Memory B cell (primary cell): ENCODE results near the gene ATXN10.
A peak's percentile ranks its signal among the peaks of the same experiment; 100 is the strongest.
"Not testable (repeated sequence)": the region's sequence is repeated elsewhere in the genome, so short reads cannot be mapped to it uniquely, and the experiment has no call there.

Experiments
- ATAC-seq: fragments of 150-1000 bp; cut with Tn5 transposase; 2 replicates; pipeline ENCODE4 v1.10.0; 2021; ENCODE audit warnings: low read depth, mild to moderate bottlenecking, moderate library complexity
- DNase-seq, 2 donors: peaks; one replicate each; pipeline ENCODE4 v3.0.0; 2022; ENCODE audit warnings: low spot score in 2 of 2
- H3K27ac Mint-ChIP-seq: one replicate; pipeline ENCODE4 v1.8.0; 2022; ENCODE audit warnings: mild to moderate bottlenecking, moderate library complexity, mixed read lengths
- H3K27me3 Mint-ChIP-seq: one replicate; pipeline ENCODE4 v1.8.0; 2022; ENCODE audit warnings: mixed read lengths
- H3K36me3 Mint-ChIP-seq: one replicate; pipeline ENCODE4 v1.8.0; 2022; ENCODE audit warnings: mild to moderate bottlenecking, mixed read lengths
- H3K4me1 Mint-ChIP-seq: one replicate; pipeline ENCODE4 v1.8.0; 2022; ENCODE audit warnings: mixed read lengths
- H3K4me3 Mint-ChIP-seq: one replicate; pipeline ENCODE4 v1.8.0; 2022; ENCODE audit warnings: mild to moderate bottlenecking, moderate library complexity, mixed read lengths
- H3K9me3 Mint-ChIP-seq: one replicate; pipeline ENCODE4 v1.8.0; 2022; ENCODE audit warnings: mixed read lengths

Gene ATXN10

GRCh38 chr22:45680932-45681700 is 9.5 kb downstream of the ATXN10 start:
- no peak overlapping the region for H3K4me3 Mint-ChIP-seq
- DNase-seq (no peak), ATAC-seq (no peak)
- H3K4me1 Mint-ChIP-seq: peaks cover 15% of the 10 kb centered on the region
- no peak overlapping the region for H3K27ac Mint-ChIP-seq
- H3K36me3 Mint-ChIP-seq: no peaks in the 10 kb centered on the region
- no peaks in the 10 kb centered on the region for H3K9me3 Mint-ChIP-seq
- H3K27me3 Mint-ChIP-seq: no peaks in the 10 kb centered on the region

DNA sequence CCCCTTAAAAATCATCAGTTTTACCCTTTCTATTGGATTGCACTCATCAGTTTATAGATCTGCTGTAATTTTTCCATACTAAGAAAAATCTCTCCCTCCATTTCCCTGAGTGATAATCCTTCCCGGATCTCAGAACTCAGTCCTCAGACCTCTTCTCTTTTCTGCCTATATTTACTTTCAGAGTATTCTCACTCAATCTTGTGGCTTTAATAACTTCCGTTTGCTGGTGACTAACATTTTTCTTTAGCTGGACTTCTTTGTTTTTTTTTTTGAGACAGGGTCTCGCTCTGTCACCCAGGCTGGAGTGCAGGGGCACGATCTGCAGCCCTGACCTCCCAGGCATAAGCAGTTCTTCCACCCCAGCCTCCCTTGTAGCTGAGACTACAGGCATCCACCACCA is 10.4 kb downstream of the ATXN10 start:
- H3K36me3 Mint-ChIP-seq: no peaks in the 10 kb centered on the region
- DNase-seq (no peak), ATAC-seq (no peak)
- no peak overlapping the region for H3K4me3 Mint-ChIP-seq
- no peaks in the 10 kb centered on the region for H3K27me3 Mint-ChIP-seq
- peaks cover 15% of the 10 kb centered on the region for H3K4me1 Mint-ChIP-seq
- H3K27ac Mint-ChIP-seq: no peak overlapping the region
- H3K9me3 Mint-ChIP-seq: no peaks in the 10 kb centered on the region

GRCh38 chr22:45682773-45683172 is 11.1 kb downstream of the ATXN10 start:
- H3K27ac Mint-ChIP-seq, H3K9me3 Mint-ChIP-seq: not testable (repeated sequence)

DNA sequence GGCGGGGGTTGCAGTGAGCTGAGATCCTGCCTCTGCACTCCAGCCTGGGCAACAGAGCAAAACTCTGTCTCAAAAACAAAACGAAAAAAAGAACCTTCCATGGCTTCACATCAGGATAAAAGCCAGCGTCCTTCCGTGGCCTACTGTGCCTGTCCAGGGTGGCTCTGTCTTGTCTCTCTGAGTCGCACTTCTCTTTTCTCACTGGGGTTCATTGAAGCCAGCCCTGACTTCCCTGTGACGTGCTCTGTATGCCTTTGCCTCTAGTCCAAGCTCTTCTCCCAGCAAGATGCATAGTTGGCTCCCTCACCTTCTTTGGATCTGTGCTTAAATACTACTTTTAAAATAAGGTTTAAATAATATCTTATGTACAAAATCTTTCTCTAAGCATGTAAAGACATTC is 11.6 kb downstream of the ATXN10 start:
- Mint-ChIP-seq H3K27me3 (no peaks in the 10 kb centered on the region), H3K9me3 (no peaks in the 10 kb centered on the region), H3K27ac (no peak overlapping the region), H3K4me1 (peaks cover 9% of the 10 kb centered on the region), H3K4me3 (no peak overlapping the region), H3K36me3 (no peaks in the 10 kb centered on the region)
- DNase-seq (no peak), ATAC-seq (peak; percentile 79)

More at GRCh38 chr22:45682773-45683172, 11.1 kb downstream of the ATXN10 start:
- H3K36me3 Mint-ChIP-seq, H3K4me3 Mint-ChIP-seq, DNase-seq, H3K27me3 Mint-ChIP-seq, ATAC-seq: not testable (repeated sequence)
- H3K4me1 Mint-ChIP-seq: peaks cover 11% of the 10 kb centered on the region

DNA sequence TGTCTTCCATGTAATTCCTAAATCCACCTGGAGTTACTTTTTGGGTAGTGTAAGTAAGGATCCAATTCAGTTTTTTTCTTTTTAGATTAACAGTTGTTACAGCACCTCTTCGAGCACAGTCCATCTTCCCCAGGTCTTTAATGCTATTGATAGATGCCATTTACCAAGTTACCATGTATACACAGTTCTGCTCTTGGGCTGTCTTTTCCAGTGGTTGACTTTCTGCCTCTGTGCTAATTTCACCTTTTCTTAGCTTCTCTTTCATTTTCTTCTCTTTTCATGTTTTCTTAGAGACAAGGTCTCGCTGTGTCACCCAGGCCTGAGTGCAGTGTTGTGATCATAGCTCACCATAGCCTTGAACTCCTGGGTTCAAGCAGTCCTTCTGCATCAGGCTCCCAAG is 12.0 kb downstream of the ATXN10 start:
- H3K36me3 Mint-ChIP-seq: no peaks in the 10 kb centered on the region
- H3K4me1 Mint-ChIP-seq: peaks cover 8% of the 10 kb centered on the region
- ATAC-seq (no peak), DNase-seq (no peak)
- no peak overlapping the region for H3K4me3 Mint-ChIP-seq
- H3K27me3 Mint-ChIP-seq: no peaks in the 10 kb centered on the region
- H3K27ac Mint-ChIP-seq: no peak overlapping the region
- no peaks in the 10 kb centered on the region for H3K9me3 Mint-ChIP-seq

DNA sequence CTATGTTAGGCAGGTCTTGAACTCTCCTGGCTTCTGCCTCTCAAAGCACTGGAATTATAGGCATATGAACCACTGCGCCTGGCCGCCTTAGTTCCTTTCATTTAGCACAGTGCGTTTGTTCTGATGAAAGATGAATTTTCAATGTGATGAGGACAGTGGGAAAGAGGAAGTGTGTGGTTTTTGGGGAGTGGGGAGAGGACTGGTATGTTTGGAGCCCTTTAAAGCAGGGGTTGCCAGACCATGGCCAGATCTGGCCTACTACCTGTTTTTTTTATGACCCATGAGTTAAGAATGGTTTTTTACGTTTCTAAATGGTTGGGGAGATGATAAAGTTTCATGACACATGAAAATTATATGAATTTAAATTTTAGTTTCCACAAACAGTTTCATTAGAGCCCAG is 12.5 kb downstream of the ATXN10 start:
- DNase-seq (no peak), ATAC-seq (peak; percentile 60)
- Mint-ChIP-seq H3K4me1 (peaks cover 7% of the 10 kb centered on the region), H3K27me3 (no peaks in the 10 kb centered on the region), H3K27ac (no peak overlapping the region), H3K36me3 (no peaks in the 10 kb centered on the region), H3K9me3 (no peaks in the 10 kb centered on the region), H3K4me3 (no peak overlapping the region)

DNA sequence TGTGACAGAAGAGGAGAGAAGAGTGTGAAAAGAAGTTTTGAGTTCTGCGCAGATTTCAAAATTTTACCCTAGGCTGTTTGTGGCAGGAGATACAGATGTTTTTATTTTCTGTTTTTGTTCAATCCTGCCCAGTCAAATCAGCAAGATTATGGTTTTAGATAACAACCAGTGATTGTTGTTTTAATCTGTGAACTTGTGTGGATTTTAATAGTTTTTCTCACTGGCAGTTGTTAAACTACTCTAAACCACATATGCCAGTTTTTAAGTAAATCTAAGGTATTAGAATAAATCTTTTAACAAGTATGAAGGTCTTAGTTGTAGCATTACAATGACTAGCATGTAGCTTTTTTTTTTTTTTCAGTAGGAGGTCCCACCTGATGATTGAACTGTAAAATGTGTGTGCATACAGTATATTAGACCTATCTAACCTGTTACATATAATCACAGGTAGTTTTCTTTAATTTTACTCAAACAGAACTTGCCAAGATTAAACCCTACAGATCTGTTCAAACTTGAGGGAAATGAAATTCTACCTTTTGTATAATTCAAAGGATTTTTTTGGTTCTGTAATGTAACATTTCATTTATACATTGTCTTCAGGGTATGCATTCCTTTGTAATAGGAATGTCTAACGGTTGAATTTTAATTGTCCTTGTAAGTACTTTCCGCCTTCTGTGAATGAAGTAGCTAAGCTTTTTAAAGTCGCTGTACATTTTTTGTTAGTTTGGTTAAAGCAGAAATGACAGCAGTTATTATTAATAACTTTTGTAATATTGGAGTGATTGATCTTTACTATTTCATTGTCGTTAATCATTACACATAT is 13.3 kb downstream of the ATXN10 start:
- H3K4me1 Mint-ChIP-seq: peaks cover 5% of the 10 kb centered on the region
- no peaks in the 10 kb centered on the region for H3K27me3 Mint-ChIP-seq
- no peak overlapping the region for H3K4me3 Mint-ChIP-seq
- ATAC-seq: no peak
- no peaks in the 10 kb centered on the region for H3K9me3 Mint-ChIP-seq
- H3K36me3 Mint-ChIP-seq: peaks cover 3% of the 10 kb centered on the region
- no peak overlapping the region for H3K27ac Mint-ChIP-seq
- DNase-seq: no peak

- H3K9me3 Mint-ChIP-seq: no peaks in the 10 kb centered on the region
- H3K36me3 Mint-ChIP-seq: peaks cover 8% of the 10 kb centered on the region
- ATAC-seq: no peak
- H3K27ac Mint-ChIP-seq: no peak overlapping the region
- H3K27me3 Mint-ChIP-seq: no peaks in the 10 kb centered on the region
- peaks cover 5% of the 10 kb centered on the region for H3K4me1 Mint-ChIP-seq
- DNase-seq: no peak
- no peak overlapping the region for H3K4me3 Mint-ChIP-seq
These were observed 14.4 kb downstream of the ATXN10 start for GRCh38 chr22:45686004-45686403.

DNA sequence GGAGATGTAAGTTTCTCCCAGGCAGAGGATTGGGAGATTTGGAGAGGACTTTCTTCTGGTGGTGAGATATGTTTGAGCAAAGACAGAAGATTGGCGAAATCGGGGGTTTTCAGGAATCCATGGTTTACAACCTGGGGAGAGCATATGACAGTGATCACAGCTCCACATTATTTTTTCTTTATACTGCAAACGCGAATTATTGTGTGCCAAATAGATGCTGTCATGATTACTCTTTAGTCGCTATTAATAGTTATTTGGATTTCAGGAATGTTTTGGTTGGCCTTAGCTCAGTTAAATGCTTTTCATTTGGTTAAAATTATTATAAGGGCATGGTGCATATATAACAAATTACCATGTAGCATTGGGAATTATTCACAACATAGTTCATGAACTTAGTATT is 15.2 kb downstream of the ATXN10 start:
- no peak overlapping the region for H3K27ac Mint-ChIP-seq
- H3K27me3 Mint-ChIP-seq: no peaks in the 10 kb centered on the region
- DNase-seq (no peak), ATAC-seq (no peak)
- peaks cover 10% of the 10 kb centered on the region for H3K36me3 Mint-ChIP-seq
- no peaks in the 10 kb centered on the region for H3K9me3 Mint-ChIP-seq
- H3K4me3 Mint-ChIP-seq: no peak overlapping the region
- H3K4me1 Mint-ChIP-seq: peaks cover 7% of the 10 kb centered on the region

DNA sequence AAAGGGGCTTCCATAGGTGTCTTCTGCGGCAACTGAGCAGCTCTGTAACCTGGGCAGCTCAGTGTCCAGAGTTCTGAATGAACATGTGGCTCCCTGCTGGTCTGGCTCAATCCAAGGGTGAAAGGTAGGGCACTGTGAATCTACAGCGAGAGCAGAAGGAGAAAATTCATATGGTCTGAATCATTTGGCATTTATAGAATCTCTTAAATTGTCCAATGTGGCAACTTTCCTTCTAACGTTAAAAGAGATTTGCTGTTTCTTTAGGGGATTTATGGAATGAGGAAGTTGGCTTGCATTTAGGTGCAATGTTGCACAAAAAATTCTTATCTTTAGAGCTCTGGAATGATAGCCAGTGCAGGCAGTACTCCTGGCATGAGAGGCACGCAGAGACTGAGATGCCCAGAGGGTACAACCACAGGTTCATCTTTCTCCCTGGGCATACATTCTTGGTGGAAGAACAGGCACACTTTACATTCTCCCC is 17.0 kb downstream of the ATXN10 start:
- peak overlapping the region; percentile 22 for H3K27ac Mint-ChIP-seq
- DNase-seq (no peak), ATAC-seq (no peak)
- no peaks in the 10 kb centered on the region for H3K27me3 Mint-ChIP-seq
- peaks cover 17% of the 10 kb centered on the region for H3K36me3 Mint-ChIP-seq
- H3K9me3 Mint-ChIP-seq: no peaks in the 10 kb centered on the region
- peaks cover 7% of the 10 kb centered on the region for H3K4me1 Mint-ChIP-seq
- no peak overlapping the region for H3K4me3 Mint-ChIP-seq

- Mint-ChIP-seq H3K36me3 (peaks cover 17% of the 10 kb centered on the region), H3K4me1 (peaks cover 7% of the 10 kb centered on the region), H3K4me3 (no peak overlapping the region), H3K27me3 (no peaks in the 10 kb centered on the region), H3K27ac (peak overlapping the region; percentile 22), H3K9me3 (no peaks in the 10 kb centered on the region)
- ATAC-seq (no peak), DNase-seq (no peak)
These were observed 17.6 kb downstream of the ATXN10 start for GRCh38 chr22:45689211-45689610.

- H3K27me3 Mint-ChIP-seq: no peaks in the 10 kb centered on the region
- peaks cover 17% of the 10 kb centered on the region for H3K36me3 Mint-ChIP-seq
- H3K9me3 Mint-ChIP-seq: no peaks in the 10 kb centered on the region
- no peak overlapping the region for H3K27ac Mint-ChIP-seq
- H3K4me1 Mint-ChIP-seq: peaks cover 7% of the 10 kb centered on the region
- DNase-seq (no peak), ATAC-seq (no peak)
- H3K4me3 Mint-ChIP-seq: no peak overlapping the region
These were observed 18.4 kb downstream of the ATXN10 start for GRCh38 chr22:45690008-45690407.

DNA sequence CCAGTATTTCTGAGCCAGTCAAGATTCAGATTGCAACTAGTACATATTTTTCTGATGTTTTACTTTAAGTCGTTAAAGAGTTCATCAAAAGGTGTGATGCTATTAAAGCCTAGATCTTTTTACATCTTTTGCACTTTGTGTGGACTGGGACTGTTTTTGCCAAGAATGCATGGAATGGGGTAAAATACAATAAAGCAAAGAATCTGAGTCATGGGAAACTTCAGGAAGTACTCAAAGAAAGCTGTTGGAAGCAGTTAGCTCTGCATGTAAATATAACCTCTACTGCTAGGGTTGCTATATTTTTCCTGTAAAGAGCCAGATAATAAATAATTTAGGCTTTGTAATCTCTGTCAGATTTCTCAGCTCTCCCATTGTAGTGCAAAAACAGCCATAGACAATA is 20.9 kb downstream of the ATXN10 start:
- Mint-ChIP-seq H3K4me3 (no peak overlapping the region), H3K27me3 (no peaks in the 10 kb centered on the region), H3K9me3 (no peaks in the 10 kb centered on the region), H3K36me3 (peaks cover 19% of the 10 kb centered on the region), H3K4me1 (peaks cover 13% of the 10 kb centered on the region), H3K27ac (no peak overlapping the region)
- DNase-seq (no peak), ATAC-seq (no peak)

DNA sequence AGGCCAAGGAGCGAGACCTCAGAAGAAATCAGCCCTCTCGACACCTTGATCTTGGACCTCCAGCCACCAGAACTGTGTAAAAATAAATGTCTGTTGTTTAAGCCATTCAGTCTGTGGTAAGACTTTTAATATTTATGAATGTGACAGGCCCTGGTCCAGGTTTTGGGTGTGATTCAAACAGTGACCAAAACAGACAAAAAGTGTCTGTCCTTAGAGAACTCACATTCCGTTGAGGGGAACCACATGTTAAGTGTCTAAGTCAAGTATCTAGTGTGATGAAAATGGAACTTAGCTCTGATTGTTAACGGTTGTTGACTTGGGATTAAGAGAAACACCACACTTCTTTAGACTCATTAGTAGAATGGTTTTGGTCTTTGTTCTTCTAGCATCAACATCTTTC is 22.2 kb downstream of the ATXN10 start:
- Mint-ChIP-seq H3K36me3 (peaks cover 27% of the 10 kb centered on the region), H3K4me1 (peaks cover 13% of the 10 kb centered on the region), H3K27me3 (no peaks in the 10 kb centered on the region), H3K4me3 (no peak overlapping the region), H3K27ac (peak overlapping the region; percentile 28), H3K9me3 (no peaks in the 10 kb centered on the region)
- ATAC-seq (no peak), DNase-seq (no peak)
